Measurements from ENCODE around the gene SOAT2.
A peak's percentile ranks its signal among the peaks of the same experiment; 100 is the strongest.
"Not testable (repeated sequence)": the region's sequence is repeated elsewhere in the genome, so short reads cannot be mapped to it uniquely, and the experiment has no call there.

The SOAT2 gene

DNA sequence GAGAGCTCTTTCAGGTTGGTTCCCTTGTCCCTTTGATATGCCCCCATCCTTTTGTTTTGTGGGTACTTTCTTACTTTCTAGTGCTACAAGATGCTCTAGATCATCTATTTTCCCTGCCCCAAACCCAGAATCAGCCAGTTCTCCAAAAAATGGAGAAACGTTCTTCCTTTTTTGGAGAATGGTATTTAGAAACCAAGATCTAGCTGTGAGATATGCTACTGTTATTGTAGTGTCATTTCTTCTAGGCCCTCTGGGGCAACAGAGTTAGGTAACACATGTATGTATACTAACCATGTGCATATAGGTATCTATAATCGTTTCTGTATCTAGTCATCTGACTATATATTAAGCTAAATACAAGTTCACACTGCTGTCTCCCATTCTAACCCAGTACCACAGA is 12.7 kb upstream of the SOAT2 start:
- no peak overlapping the region for H3K4me3 ChIP-seq (ENCODE audit: low read length)
- TF ChIP-seq, protein P1, sequence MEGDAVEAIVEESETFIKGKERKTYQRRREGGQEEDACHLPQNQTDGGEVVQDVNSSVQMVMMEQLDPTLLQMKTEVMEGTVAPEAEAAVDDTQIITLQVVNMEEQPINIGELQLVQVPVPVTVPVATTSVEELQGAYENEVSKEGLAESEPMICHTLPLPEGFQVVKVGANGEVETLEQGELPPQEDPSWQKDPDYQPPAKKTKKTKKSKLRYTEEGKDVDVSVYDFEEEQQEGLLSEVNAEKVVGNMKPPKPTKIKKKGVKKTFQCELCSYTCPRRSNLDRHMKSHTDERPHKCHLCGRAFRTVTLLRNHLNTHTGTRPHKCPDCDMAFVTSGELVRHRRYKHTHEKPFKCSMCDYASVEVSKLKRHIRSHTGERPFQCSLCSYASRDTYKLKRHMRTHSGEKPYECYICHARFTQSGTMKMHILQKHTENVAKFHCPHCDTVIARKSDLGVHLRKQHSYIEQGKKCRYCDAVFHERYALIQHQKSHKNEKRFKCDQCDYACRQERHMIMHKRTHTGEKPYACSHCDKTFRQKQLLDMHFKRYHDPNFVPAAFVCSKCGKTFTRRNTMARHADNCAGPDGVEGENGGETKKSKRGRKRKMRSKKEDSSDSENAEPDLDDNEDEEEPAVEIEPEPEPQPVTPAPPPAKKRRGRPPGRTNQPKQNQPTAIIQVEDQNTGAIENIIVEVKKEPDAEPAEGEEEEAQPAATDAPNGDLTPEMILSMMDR (IDR thresholded peaks at IDR 0.05; ENCODE audit: insufficient read depth, low read depth, low read length, missing control alignments) = no peak
- no peak for DNase-seq (ENCODE audit: low read depth)

DNA sequence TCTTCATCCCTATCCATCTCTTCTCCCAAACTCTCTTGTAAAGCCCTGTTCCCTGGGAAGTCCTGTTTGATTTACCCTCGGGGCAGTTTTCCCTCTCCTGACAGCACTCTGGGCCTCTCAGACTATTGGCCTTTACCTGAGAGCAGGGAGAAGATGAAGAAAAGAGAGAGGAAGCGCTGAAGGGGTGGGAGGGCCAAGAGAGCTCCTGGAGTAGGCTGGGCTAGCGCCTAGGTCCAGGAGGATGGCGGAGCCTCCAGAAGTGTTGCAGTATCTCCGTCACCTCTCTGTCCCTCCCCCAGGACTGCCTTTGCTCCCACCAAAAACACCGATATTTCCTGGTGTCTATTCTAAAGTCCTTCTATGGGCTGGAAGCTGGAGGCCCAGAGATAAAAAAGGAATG is 11.5 kb upstream of the SOAT2 start:
- TF ChIP-seq, protein P1 (IDR thresholded peaks at IDR 0.05; ENCODE audit: insufficient read depth, low read depth, low read length, missing control alignments) = no peak
- no peak overlapping the region for H3K4me3 ChIP-seq (ENCODE audit: low read length)
- no peak for DNase-seq (ENCODE audit: low read depth)

DNA sequence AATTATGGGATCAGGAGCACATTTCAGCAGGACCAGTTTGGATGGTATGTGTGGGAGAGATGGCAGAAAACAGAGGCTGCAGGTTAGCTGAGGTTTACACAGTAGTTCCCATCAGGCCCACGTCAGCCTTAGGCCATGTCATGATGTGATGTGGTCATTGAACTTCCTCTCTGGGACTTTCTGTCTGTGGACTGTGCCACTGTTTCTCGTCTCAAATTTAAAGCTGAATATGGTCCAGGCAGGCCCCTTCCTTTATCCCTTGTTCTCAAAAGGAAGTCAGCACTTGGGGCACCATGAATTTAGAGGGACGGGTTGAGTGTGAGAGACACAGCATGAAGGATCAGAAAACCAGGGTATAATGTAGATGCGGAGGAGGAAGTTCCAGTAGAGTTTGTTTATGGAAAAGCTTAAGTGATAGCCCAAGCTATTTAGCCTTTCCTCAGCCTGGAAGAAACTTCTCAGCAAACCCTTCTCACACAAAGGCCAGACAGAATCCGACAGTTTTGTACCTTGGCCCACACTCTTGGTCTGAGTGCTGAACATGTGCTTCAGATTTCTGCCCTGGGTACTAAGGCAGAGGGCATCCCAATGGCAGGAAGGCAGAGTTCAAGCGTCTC is 9.4 kb upstream of the SOAT2 start:
- TF ChIP-seq, protein P1 (IDR thresholded peaks at IDR 0.05; ENCODE audit: insufficient read depth, low read depth, low read length, missing control alignments) = no peak
- no peak for DNase-seq (ENCODE audit: low read depth)
- no peak overlapping the region for H3K4me3 ChIP-seq (ENCODE audit: low read length)

DNA sequence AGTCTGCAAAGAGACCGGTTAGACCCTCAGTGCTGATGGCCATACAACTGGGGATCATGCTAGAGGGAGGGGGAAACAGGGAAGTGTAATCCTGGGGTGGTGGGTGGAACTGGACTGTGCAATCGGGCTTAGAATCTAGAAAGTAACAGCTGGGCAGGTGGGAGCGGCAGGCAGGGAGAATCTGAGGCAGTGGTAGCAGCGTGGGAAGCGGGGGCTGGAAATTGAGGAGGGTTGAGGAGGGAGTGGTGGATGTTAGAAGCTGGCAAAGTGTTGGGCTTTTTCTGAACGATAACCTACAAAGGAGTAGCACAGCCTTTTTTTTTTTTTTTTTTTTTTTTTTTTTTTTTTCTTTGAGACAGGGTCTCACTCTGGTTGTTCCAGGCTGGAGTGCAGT is 8.9 kb upstream of the SOAT2 start:
- H3K4me3 ChIP-seq (ENCODE audit: low read length) = no peak overlapping the region
- no peak for DNase-seq (ENCODE audit: low read depth)
- TF ChIP-seq, protein P1 (IDR thresholded peaks at IDR 0.05; ENCODE audit: insufficient read depth, low read depth, low read length, missing control alignments) = no peak

DNA sequence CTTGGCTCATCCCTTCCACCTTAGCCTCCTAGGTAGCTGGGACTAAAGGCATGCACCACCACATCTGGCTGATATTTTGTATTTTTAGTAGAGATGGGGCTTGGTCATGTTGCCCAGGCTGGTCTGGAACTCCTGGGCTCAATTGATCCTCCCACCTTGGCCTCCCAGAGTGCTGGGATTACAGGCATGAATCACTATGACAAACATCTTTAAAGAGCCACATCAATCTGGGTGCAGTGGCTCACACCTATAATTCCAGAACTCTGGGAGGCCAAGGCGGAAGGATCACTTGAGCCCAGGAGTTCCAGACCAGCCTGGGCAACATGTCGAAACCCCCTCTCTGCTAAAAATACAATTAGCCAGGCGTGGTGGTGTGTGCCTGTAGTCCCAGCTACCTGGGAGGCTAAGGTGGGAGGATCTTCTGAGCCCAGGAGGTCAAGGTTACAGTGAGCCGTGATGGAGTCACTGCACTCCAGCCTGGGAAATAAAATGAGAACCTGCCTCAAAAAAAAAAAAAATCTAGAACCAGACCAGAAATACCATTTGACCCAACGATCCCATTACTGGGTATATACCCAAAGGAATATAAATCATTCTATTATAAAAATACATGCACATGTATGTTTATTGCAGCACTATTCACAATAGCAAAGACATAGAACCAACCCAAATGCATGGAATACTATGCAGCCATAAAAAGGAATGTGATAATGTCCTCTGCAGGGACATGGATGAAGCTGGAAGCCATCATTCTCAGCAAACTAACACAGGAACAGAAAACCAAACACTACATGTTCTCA is 8.3 kb upstream of the SOAT2 start:
- DNase-seq (ENCODE audit: low read depth) = peak; percentile 38
- H3K4me3 ChIP-seq (ENCODE audit: low read length) = not testable (repeated sequence)

DNA sequence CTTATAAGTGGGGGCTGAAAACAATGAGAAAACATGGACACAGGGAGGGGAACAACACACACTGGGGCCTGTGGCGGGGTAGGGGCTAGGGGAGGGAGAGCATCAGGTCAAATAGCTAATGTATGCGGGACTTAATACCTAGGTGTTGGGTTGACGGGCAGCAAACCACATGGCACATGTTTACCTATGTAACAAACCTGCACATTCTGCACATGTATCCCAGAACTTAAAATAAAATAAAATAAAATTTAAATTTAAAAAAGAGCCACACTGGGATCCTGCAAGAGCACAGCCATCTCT is 7.7 kb upstream of the SOAT2 start:
- not testable (repeated sequence) for DNase-seq (ENCODE audit: low read depth); H3K4me3 ChIP-seq (ENCODE audit: low read length)

DNA sequence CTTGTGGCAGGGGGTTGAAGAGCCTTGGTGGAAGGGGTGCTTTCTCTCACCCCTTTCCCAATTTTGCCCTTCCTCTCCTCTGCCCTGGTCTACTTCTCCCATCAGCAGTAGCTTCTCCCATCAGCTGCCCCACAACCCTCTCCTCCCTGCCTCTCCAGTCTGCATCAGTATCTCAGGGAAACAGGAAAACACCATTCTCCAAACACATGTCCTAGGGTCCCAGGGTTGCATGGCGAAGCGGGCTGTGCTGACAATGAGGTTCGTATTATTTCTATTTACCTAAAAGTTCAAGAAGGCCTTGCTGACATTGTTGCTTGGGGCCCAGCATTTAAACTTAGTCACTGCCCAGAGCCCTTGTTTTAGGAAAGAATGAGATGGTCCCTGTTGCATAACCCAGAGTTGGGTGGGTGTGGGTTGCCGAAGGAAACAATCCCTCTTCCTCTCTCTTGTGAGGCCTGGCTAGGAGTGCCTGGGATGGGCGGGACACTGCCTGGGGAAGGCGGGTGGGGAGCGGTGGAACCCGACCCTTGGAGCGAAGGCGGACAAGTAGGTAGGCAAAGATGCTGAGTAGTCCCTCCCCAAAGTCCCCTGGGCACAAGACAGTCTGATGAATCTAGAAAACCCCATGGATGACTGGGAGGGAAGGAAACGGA is 7.1 kb upstream of the SOAT2 start:
- no peak overlapping the region for H3K4me3 ChIP-seq (ENCODE audit: low read length)
- DNase-seq (ENCODE audit: low read depth) = peak; percentile 37
- TF ChIP-seq, protein P1 (IDR thresholded peaks at IDR 0.05; ENCODE audit: insufficient read depth, low read depth, low read length, missing control alignments) = no peak

DNA sequence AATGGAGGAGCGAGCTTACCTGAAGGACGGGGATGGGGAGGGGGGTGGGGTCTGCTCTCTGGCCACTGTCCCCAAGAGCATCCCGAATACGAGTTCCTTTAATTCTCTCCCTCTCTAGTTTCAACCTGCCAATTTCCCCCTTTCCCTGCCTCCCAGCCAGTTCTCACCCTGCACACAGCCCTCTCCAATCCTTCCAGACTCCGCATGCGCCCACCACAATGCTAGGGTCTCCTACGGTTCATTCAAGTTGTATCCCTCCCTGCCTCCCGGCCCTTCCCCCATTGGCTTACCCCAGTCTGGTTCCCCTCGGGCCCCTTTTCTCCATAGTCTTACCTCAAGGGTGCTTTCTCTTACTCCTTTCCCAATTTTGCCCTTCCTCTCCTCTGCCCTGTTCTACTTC is 6.5 kb upstream of the SOAT2 start:
- no peak for DNase-seq (ENCODE audit: low read depth)
- TF ChIP-seq, protein P1 (IDR thresholded peaks at IDR 0.05; ENCODE audit: insufficient read depth, low read depth, low read length, missing control alignments) = no peak
- peak overlapping the region; percentile 42 for H3K4me3 ChIP-seq (ENCODE audit: low read length)
